Measurements from ENCODE around the gene HGFAC.
"Not testable (repeated sequence)": the region's sequence is repeated elsewhere in the genome, so short reads cannot be mapped to it uniquely, and the experiment has no call there.

The HGFAC gene

GRCh38 chr4:3441501-3442459, at the start of gene HGFAC:
Gene HGFAC (plus strand): TSS chr4:3441968. CDS start chr4:3442002, 34 bp downstream.
- DNase-seq = no peak

- DNase-seq = no peak
These were observed 49.4 kb upstream of the HGFAC start for GRCh38 chr4:3392321-3392720.

- DNase-seq = no peak
These were observed 48.6 kb upstream of the HGFAC start for GRCh38 chr4:3393171-3393570.

- DNase-seq = no peak
These were observed 45.2 kb upstream of the HGFAC start for GRCh38 chr4:3396600-3396999.

GRCh38 chr4:3397128-3397527, 44.6 kb upstream of the HGFAC start:
- no peak for DNase-seq

GRCh38 chr4:3399277-3400194, 42.2 kb upstream of the HGFAC start:
- no peak for DNase-seq

GRCh38 chr4:3401436-3402171, 40.2 kb upstream of the HGFAC start:
- no peak for DNase-seq

- DNase-seq = no peak
These were observed 39.0 kb upstream of the HGFAC start for GRCh38 chr4:3402491-3403347.

GRCh38 chr4:3403348-3403906, 38.3 kb upstream of the HGFAC start:
- no peak for DNase-seq

- no peak for DNase-seq
These were observed 37.2 kb upstream of the HGFAC start for GRCh38 chr4:3404546-3404945.

- no peak for DNase-seq
These were observed 36.6 kb upstream of the HGFAC start for GRCh38 chr4:3405176-3405575.

- no peak for DNase-seq
These were observed 35.7 kb upstream of the HGFAC start for GRCh38 chr4:3406021-3406420.

- no peak for DNase-seq
These were observed 35.3 kb upstream of the HGFAC start for GRCh38 chr4:3406431-3406830.

- DNase-seq = no peak
These were observed 34.5 kb upstream of the HGFAC start for GRCh38 chr4:3407171-3407771.

- no peak for DNase-seq
These were observed 33.6 kb upstream of the HGFAC start for GRCh38 chr4:3407930-3408792.

GRCh38 chr4:3408793-3409330, 32.9 kb upstream of the HGFAC start:
- DNase-seq = no peak

GRCh38 chr4:3409571-3410091, 32.1 kb upstream of the HGFAC start:
- DNase-seq = no peak

- no peak for DNase-seq
These were observed 31.2 kb upstream of the HGFAC start for GRCh38 chr4:3410401-3411135.

- not testable (repeated sequence) for DNase-seq
These were observed 30.6 kb upstream of the HGFAC start for GRCh38 chr4:3411190-3411589.

Measured in NCI-H446 treated with DMSO at 0.1 percent for 48 hours (cell line).